Measurements from ENCODE around the gene DHRS7.
"Not testable (repeated sequence)": the region's sequence is repeated elsewhere in the genome, so short reads cannot be mapped to it uniquely, and the experiment has no call there.

The DHRS7 gene

GRCh38 chr14:60116181-60116580 lies 49.0 kb downstream of the DHRS7 start:
- no peak for DNase-seq

GRCh38 chr14:60114881-60115280 lies 50.3 kb downstream of the DHRS7 start:
- DNase-seq = no peak

- no peak for DNase-seq
Observed at GRCh38 chr14:60111732-60112131, 53.5 kb downstream of the DHRS7 start.

- DNase-seq = no peak
Observed at GRCh38 chr14:60107477-60107876, 57.7 kb downstream of the DHRS7 start.

- DNase-seq = no peak
Observed at GRCh38 chr14:60106339-60106738, 58.9 kb downstream of the DHRS7 start.

- no peak for DNase-seq
Observed at GRCh38 chr14:60102389-60102788, 62.8 kb downstream of the DHRS7 start.

GRCh38 chr14:60101786-60102185 lies 63.4 kb downstream of the DHRS7 start:
- DNase-seq = no peak

GRCh38 chr14:60099855-60100254 lies 65.3 kb downstream of the DHRS7 start:
- not testable (repeated sequence) for DNase-seq

GRCh38 chr14:60097974-60098373 lies 67.2 kb downstream of the DHRS7 start:
- DNase-seq = no peak

GRCh38 chr14:60095781-60096450 lies 69.3 kb downstream of the DHRS7 start:
- no peak for DNase-seq

GRCh38 chr14:60095231-60095630 lies 70.0 kb downstream of the DHRS7 start:
- DNase-seq = no peak

- DNase-seq = no peak
Observed at GRCh38 chr14:60094306-60094897, 70.8 kb downstream of the DHRS7 start.
